GM20000 (cell line): ENCODE data around the gene COL23A1.
A peak's percentile ranks its signal among the peaks of the same experiment; 100 is the strongest.

Source experiments
- DNase-seq: peaks from one replicate; pipeline ENCODE4 v3.0.0; 2012; ENCODE audit warnings: low spot score
- TF ChIP-seq, protein P1 (sequence below): IDR thresholded peaks from 2 replicates; pipeline ENCODE4 v1.5.1; 2012; ENCODE audit warnings: mild to moderate bottlenecking, control low read depth; ENCODE audit errors: extremely low read depth, missing control alignments

COL23A1 gene

DNA sequence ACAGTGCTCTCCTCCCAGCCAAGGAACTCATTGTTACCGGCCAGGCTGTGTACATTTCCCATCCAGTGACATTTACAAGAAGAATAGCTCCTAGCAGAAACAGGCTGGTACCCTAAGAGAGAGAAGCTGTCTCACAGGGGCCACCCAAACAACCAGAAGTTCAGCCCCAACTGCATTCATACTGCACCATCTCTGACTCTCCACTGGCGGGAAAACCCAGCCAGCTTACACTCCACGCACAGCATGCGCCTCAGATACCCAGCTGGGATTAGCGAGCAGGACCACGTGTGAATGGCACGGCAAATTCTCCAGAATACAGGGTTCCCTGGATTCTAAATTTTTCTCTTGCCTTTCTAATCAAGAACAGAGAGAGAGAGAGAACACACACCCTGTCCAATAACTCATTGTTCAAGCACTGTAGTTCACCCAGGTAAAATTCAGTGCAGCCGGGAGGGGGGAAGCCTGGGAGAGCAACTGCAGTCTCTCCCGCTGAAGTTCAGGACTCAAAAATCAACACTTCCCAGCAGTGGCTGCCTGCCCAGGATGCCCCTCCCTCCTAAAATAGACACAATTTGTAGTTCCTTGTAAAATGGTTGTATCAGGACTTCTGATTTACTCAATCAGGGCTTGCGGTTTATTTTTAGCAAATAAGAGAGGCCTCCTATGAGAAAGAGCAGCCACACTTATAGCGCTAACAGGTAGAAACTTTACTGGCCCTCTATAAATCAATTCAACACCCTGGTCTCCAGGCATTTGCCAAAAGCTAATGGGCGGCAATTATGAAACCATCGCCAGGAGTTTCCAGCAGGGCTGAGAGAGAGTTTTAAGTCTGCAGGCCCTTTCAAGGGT lies 2.2 kb downstream of the COL23A1 start:
- no peak for DNase-seq
- TF ChIP-seq, protein P1, sequence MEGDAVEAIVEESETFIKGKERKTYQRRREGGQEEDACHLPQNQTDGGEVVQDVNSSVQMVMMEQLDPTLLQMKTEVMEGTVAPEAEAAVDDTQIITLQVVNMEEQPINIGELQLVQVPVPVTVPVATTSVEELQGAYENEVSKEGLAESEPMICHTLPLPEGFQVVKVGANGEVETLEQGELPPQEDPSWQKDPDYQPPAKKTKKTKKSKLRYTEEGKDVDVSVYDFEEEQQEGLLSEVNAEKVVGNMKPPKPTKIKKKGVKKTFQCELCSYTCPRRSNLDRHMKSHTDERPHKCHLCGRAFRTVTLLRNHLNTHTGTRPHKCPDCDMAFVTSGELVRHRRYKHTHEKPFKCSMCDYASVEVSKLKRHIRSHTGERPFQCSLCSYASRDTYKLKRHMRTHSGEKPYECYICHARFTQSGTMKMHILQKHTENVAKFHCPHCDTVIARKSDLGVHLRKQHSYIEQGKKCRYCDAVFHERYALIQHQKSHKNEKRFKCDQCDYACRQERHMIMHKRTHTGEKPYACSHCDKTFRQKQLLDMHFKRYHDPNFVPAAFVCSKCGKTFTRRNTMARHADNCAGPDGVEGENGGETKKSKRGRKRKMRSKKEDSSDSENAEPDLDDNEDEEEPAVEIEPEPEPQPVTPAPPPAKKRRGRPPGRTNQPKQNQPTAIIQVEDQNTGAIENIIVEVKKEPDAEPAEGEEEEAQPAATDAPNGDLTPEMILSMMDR: no peak

DNA sequence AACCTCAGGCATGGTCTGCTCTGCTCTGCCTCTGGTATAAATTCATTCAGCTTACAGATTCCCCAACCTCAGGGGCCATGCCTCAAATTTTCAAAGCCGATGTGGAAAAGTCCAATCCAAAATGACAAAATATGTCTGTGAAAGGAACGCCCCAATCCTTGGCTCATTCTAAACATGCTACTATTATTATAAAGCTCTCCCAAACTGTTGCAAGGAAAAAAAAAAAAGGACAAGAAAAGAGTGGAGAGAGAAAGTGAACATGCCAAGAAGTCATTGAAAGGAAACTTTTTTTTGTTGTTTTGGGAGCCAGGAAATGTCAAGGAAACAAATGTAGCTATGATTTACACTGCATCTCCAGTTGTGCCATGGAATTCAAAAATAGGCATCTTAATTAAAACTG lies 3.8 kb downstream of the COL23A1 start:
- TF ChIP-seq, protein P1: no peak
- DNase-seq: no peak

- peak; percentile 66 for DNase-seq
Observed at GRCh38 chr5:178585421-178585820, 4.8 kb downstream of the COL23A1 start.

- no peak for DNase-seq
- TF ChIP-seq, protein P1: no peak
Observed at GRCh38 chr5:178583279-178583678, 6.9 kb downstream of the COL23A1 start.

- DNase-seq: no peak
- TF ChIP-seq, protein P1: no peak
Observed at GRCh38 chr5:178582291-178582690, 7.9 kb downstream of the COL23A1 start.

DNA sequence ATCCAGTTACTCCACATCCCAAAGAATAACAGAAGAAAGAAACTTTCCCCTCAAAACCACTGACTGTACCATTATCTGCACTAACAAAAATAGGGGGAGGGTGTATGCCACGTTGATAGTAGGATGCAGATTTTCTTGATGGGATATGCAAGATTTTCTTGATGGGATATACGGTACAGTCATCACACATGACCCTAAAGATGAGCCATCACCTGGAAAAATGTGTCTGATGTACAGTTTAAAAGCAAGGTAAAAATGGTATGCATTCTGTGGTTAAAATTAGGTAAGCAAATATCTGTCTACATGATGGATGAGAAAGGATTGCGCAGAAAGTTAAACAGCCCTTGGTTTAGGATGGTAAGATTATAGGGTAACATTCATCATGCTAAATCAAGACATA lies 8.6 kb downstream of the COL23A1 start:
- no peak for DNase-seq
- TF ChIP-seq, protein P1: no peak

GRCh38 chr5:178580271-178580955 lies 9.8 kb downstream of the COL23A1 start:
- DNase-seq: no peak
- TF ChIP-seq, protein P1: no peak
